GM12891 (cell line): Measurements from ENCODE around the gene PSMA3. TPM values are rescaled to one million over a fixed set of nuclear protein-coding genes. Genes with fewer than 3 reads are reported as not detected.

Experiments
- DNase-seq: peaks from one replicate; pipeline ENCODE4 v3.0.0; 2011; ENCODE audit warnings: low spot score; ENCODE audit not compliant: insufficient read length
- FAIRE-seq: peaks from 2 replicates; lab custom pipeline; 2011; peaks lifted over from hg19 to GRCh38; lab: Jason Lieb, UNC
- PAX5 ChIP-seq: IDR thresholded peaks from 2 replicates; pipeline ENCODE4 v1.6.1; 2011; ENCODE audit warnings: low read length, moderate library complexity, mild to moderate bottlenecking; ENCODE audit not compliant: insufficient read depth, severe bottlenecking
- POLR2A ChIP-seq: IDR thresholded peaks from 2 replicates; pipeline ENCODE4 v1.6.1; 2011; ENCODE audit warnings: low read depth, low read length, control low read depth
- POLR2AphosphoS5 ChIP-seq: IDR thresholded peaks from 2 replicates; pipeline ENCODE4 v1.6.1; 2011; ENCODE audit warnings: low read depth, low read length, control low read depth
- POU2F2 ChIP-seq: IDR thresholded peaks from 2 replicates; pipeline ENCODE4 v1.6.1; 2011; ENCODE audit warnings: low read depth, mild to moderate bottlenecking, control low read depth, low read length, moderate library complexity
- SPI1 ChIP-seq: IDR thresholded peaks from 2 replicates; pipeline ENCODE4 v1.6.1; 2011; ENCODE audit warnings: low read depth, low read length, control low read depth
- TAF1 ChIP-seq: IDR thresholded peaks from 2 replicates; pipeline ENCODE4 v1.6.1; 2011; ENCODE audit warnings: low read depth, low read length, control low read depth
- polyA plus RNA-seq: library from polyadenylated mRNA; unstranded; fragments of >200 nt; gene quantifications from one replicate; pipeline ENCODE4 v1.2.1, GENCODE V29; 2012; ENCODE audit warnings: low read depth, missing spikeins, inconsistent platforms; ENCODE audit not compliant: missing spikeins

PSMA3 gene
- 180 TPM for polyA plus RNA-seq

- TF ChIP-seq TAF1 (peak; percentile 84), PAX5 (no peak), SPI1 (peak; percentile 44), POU2F2 (peak; percentile 66), POLR2AphosphoS5 (peak; percentile 94), POLR2A (peak; percentile 96)
- DNase-seq: peak; percentile 61
- peak; percentile 76 for FAIRE-seq
Observed at GRCh38 chr14:58244556-58245387, at the start of gene PSMA3. Gene PSMA3, plus strand, starts transcription at chr14:58244843. Its CDS starts 78 bp downstream, at chr14:58244921.

- no peak for TF ChIP-seq TAF1
- TF ChIP-seq POU2F2: no peak
- TF ChIP-seq POLR2AphosphoS5: no peak
- TF ChIP-seq SPI1: no peak
- TF ChIP-seq PAX5: no peak
- DNase-seq (no peak), FAIRE-seq (no peak)
Observed at GRCh38 chr14:58196198-58196597, 48.4 kb upstream of the PSMA3 start.

- DNase-seq: no peak
- FAIRE-seq: no peak
- TF ChIP-seq POU2F2 (no peak), POLR2AphosphoS5 (no peak), SPI1 (no peak)
Observed at GRCh38 chr14:58198086-58198485, 46.6 kb upstream of the PSMA3 start.

- FAIRE-seq (peak; percentile 93), DNase-seq (peak; percentile 76)
- no peak for TF ChIP-seq PAX5
- TF ChIP-seq POLR2A: peak; percentile 76
- peak; percentile 66 for TF ChIP-seq TAF1
- TF ChIP-seq SPI1: no peak
- TF ChIP-seq POLR2AphosphoS5: peak; percentile 73
Observed at GRCh38 chr14:58199726-58200479, 44.7 kb upstream of the PSMA3 start, which contains the start of gene ACTR10. Gene ACTR10, plus strand, starts transcription at chr14:58200149. Its CDS starts 69 bp downstream, at chr14:58200218.

- FAIRE-seq: no peak
- no peak for DNase-seq
- TF ChIP-seq PAX5 (no peak), SPI1 (no peak), POLR2A (no peak), POU2F2 (no peak), POLR2AphosphoS5 (no peak), TAF1 (no peak)
Observed at GRCh38 chr14:58200480-58200841, 44.2 kb upstream of the PSMA3 start.

- FAIRE-seq (no peak), DNase-seq (no peak)
- TF ChIP-seq PAX5: no peak
- TF ChIP-seq SPI1: no peak
- no peak for TF ChIP-seq TAF1
- no peak for TF ChIP-seq POU2F2
Observed at GRCh38 chr14:58200846-58201245, 43.8 kb upstream of the PSMA3 start.

GRCh38 chr14:58213176-58213575 is 31.5 kb upstream of the PSMA3 start:
- DNase-seq (no peak), FAIRE-seq (no peak)
- TF ChIP-seq POLR2A (no peak), PAX5 (no peak), TAF1 (no peak), POLR2AphosphoS5 (no peak), SPI1 (no peak), POU2F2 (no peak)

- FAIRE-seq: no peak
Observed at GRCh38 chr14:58215191-58215914, 29.3 kb upstream of the PSMA3 start.

GRCh38 chr14:58216544-58216943 is 28.1 kb upstream of the PSMA3 start:
- TF ChIP-seq PAX5 (no peak), POLR2A (no peak), POU2F2 (no peak), TAF1 (no peak), SPI1 (no peak), POLR2AphosphoS5 (no peak)
- DNase-seq (no peak), FAIRE-seq (no peak)

More at GRCh38 chr14:58215191-58215914, 29.3 kb upstream of the PSMA3 start:
- no peak for TF ChIP-seq SPI1
- TF ChIP-seq POU2F2: no peak
- no peak for TF ChIP-seq POLR2AphosphoS5
- TF ChIP-seq PAX5: no peak
- no peak for TF ChIP-seq TAF1
- TF ChIP-seq POLR2A: no peak
- no peak for DNase-seq
